GM21825 (cell line): ENCODE results near the gene SLC28A1.

Experiments used
- ATAC-seq: cut with Tn5 transposase; IDR thresholded peaks from one replicate; pipeline ENCODE4 v1.9.1; 2021; ENCODE audit warnings: mild to moderate bottlenecking, moderate library complexity; ENCODE audit not compliant: unreplicated experiment

Gene SLC28A1

GRCh38 chr15:84883466-84883865 lies 996 bp upstream of the SLC28A1 start:
- no peak for ATAC-seq

GRCh38 chr15:84885801-84886200 lies 1.3 kb downstream of the SLC28A1 start:
- no peak for ATAC-seq

GRCh38 chr15:84886211-84886983 lies 1.9 kb downstream of the SLC28A1 start:
- no peak for ATAC-seq

GRCh38 chr15:84886984-84887299 lies 2.5 kb downstream of the SLC28A1 start:
- no peak for ATAC-seq

GRCh38 chr15:84887938-84888337 lies 3.5 kb downstream of the SLC28A1 start:
- no peak for ATAC-seq

GRCh38 chr15:84888639-84889038 lies 4.2 kb downstream of the SLC28A1 start:
- no peak for ATAC-seq

- ATAC-seq, result no peak
Measured at GRCh38 chr15:84889313-84889990, 5.0 kb downstream of the SLC28A1 start.

- ATAC-seq, result no peak
Measured at GRCh38 chr15:84889991-84890669, 5.7 kb downstream of the SLC28A1 start.

- no peak for ATAC-seq
Measured at GRCh38 chr15:84890670-84891162, 6.3 kb downstream of the SLC28A1 start.

- no peak for ATAC-seq
Measured at GRCh38 chr15:84891339-84891738, 6.9 kb downstream of the SLC28A1 start.

GRCh38 chr15:84892786-84893307 lies 8.4 kb downstream of the SLC28A1 start:
- no peak for ATAC-seq

GRCh38 chr15:84893607-84894006 lies 9.1 kb downstream of the SLC28A1 start:
- no peak for ATAC-seq

- no peak for ATAC-seq
Measured at GRCh38 chr15:84894736-84895425, 10.4 kb downstream of the SLC28A1 start.

- ATAC-seq, result no peak
Measured at GRCh38 chr15:84898761-84899160, 14.3 kb downstream of the SLC28A1 start.

- ATAC-seq, result no peak
Measured at GRCh38 chr15:84899750-84900149, 15.3 kb downstream of the SLC28A1 start.

GRCh38 chr15:84901540-84901939 lies 17.1 kb downstream of the SLC28A1 start:
- no peak for ATAC-seq

- ATAC-seq, result no peak
Measured at GRCh38 chr15:84903751-84904150, 19.3 kb downstream of the SLC28A1 start.

- ATAC-seq, result no peak
Measured at GRCh38 chr15:84904419-84904818, 20.0 kb downstream of the SLC28A1 start.

GRCh38 chr15:84905016-84905916 lies 20.8 kb downstream of the SLC28A1 start:
- ATAC-seq, result no peak

GRCh38 chr15:84907731-84908130 lies 23.3 kb downstream of the SLC28A1 start:
- ATAC-seq, result no peak
